GM23338 (cell line): ENCODE measurements around the gene KIF4A. TPM values are rescaled to one million over a fixed set of nuclear protein-coding genes. Genes with fewer than 3 reads are reported as not detected.

Experiments used
- ATAC-seq: fragments of 200-7000 bp; cut with Tn5 transposase; 3 replicates; pipeline ENCODE4 v1.9.1; 2020
- DNase-seq: peaks from one replicate; pipeline ENCODE4 v3.0.0-alpha.2; 2015; ENCODE audit warnings: low spot score
- H2AFZ ChIP-seq: fragments of 200-600 bp; sonication (generic); 2 replicates; pipeline ENCODE4 v1.8.0; 2016; ENCODE audit warnings: antibody characterized with exemption, mild to moderate bottlenecking, moderate library complexity
- H3F3A ChIP-seq: fragments of 200-600 bp; sonication (generic); replicated peaks from 2 replicates; pipeline ENCODE4 v1.8.0; 2017; ENCODE audit warnings: antibody characterized with exemption, mixed run types, low read depth
- H3K27ac ChIP-seq: fragments of 200-600 bp; sonication (generic); 2 replicates; pipeline ENCODE4 v1.6.1; 2016; ENCODE audit warnings: low read depth
- H3K27me3 ChIP-seq: fragments of 200-600 bp; sonication (generic); 2 replicates; pipeline ENCODE4 v1.8.0; 2016; ENCODE audit warnings: mild to moderate bottlenecking, mixed run types, moderate library complexity; ENCODE audit not compliant: insufficient read depth
- H3K36me3 ChIP-seq: fragments of 200-600 bp; sonication (generic); 2 replicates; pipeline ENCODE4 v1.8.0; 2016; ENCODE audit warnings: mild to moderate bottlenecking; ENCODE audit not compliant: insufficient read depth
- H3K4me1 ChIP-seq: fragments of 200-600 bp; sonication (generic); 2 replicates; pipeline ENCODE4 v1.8.0; 2016; ENCODE audit warnings: mild to moderate bottlenecking, moderate library complexity; ENCODE audit not compliant: insufficient read depth
- H3K4me2 ChIP-seq: fragments of 200-600 bp; sonication (generic); 2 replicates; pipeline ENCODE4 v1.7.1; 2017; ENCODE audit warnings: mixed run types
- H3K4me3 ChIP-seq: fragments of 200-600 bp; sonication (generic); 2 replicates; pipeline ENCODE4 v1.6.1; 2016; ENCODE audit warnings: mixed run types
- H3K79me2 ChIP-seq: fragments of 200-600 bp; sonication (generic); replicated peaks from 2 replicates; pipeline ENCODE4 v1.8.0; 2017; ENCODE audit warnings: mild to moderate bottlenecking; ENCODE audit not compliant: insufficient read depth
- H3K9me2 ChIP-seq: fragments of 200-600 bp; sonication (generic); 2 replicates; pipeline ENCODE4 v1.8.0; 2017; ENCODE audit not compliant: insufficient read depth
- H4K20me1 ChIP-seq: fragments of 200-600 bp; sonication (generic); replicated peaks from 2 replicates; pipeline ENCODE4 v1.8.0; 2017; ENCODE audit warnings: mild to moderate bottlenecking; ENCODE audit not compliant: insufficient read depth
- H3K27ac Mint-ChIP-seq: 2 replicates; pipeline ENCODE4 v1.8.0; 2020; ENCODE audit warnings: inconsistent platforms, mild to moderate bottlenecking, moderate library complexity, mixed read lengths
- H3K27me3 Mint-ChIP-seq: 3 replicates; pipeline ENCODE4 v1.8.0; 2022; ENCODE audit warnings: low read depth, mild to moderate bottlenecking, moderate library complexity, mixed read lengths, inconsistent platforms; ENCODE audit not compliant: insufficient read depth, poor library complexity
- H3K36me3 Mint-ChIP-seq: 3 replicates; pipeline ENCODE4 v1.8.0; 2021; ENCODE audit warnings: low read depth, mild to moderate bottlenecking, inconsistent platforms, moderate library complexity, mixed read lengths
- H3K4me1 Mint-ChIP-seq: 3 replicates; pipeline ENCODE4 v1.8.0; 2020; ENCODE audit warnings: mild to moderate bottlenecking, inconsistent platforms, mixed read lengths
- H3K4me3 Mint-ChIP-seq: 3 replicates; pipeline ENCODE4 v1.8.0; 2021; ENCODE audit warnings: moderate library complexity, mild to moderate bottlenecking, inconsistent platforms, mixed read lengths
- H3K9me3 Mint-ChIP-seq: 3 replicates; pipeline ENCODE4 v1.8.0; 2020; ENCODE audit warnings: moderate library complexity, mild to moderate bottlenecking, inconsistent platforms, mixed read lengths
- CREB1 ChIP-seq: fragments of 250-450 bp; sonication (Bioruptor Pico); IDR thresholded peaks from 2 replicates; pipeline ENCODE4 v1.5.0; 2020; ENCODE audit warnings: low read depth, mild to moderate bottlenecking, moderate library complexity
- CTCF ChIP-seq, 2 experiments: fragments of 200-600 bp in 1 of 2; sonication (generic) in 1 of 2; conservative IDR thresholded peaks; 2 replicates each; pipeline versions ENCODE4 v1.5.1 to v1.6.1; 2016 to 2017; ENCODE audit warnings: antibody characterized with exemption in 2 of 2, low read depth in 2 of 2, mild to moderate bottlenecking in 2 of 2, moderate library complexity in 1 of 2
- ETS1 ChIP-seq: IDR thresholded peaks from 2 replicates; pipeline ENCODE4 v1.6.1; 2016; ENCODE audit warnings: antibody characterized with exemption
- EZH2 ChIP-seq: fragments of 200-600 bp; sonication (generic); IDR thresholded peaks from one replicate; pipeline ENCODE4 v1.8.0; 2017; ENCODE audit warnings: antibody characterized with exemption, mild to moderate bottlenecking, low read depth; ENCODE audit not compliant: unreplicated experiment
- EZH2phosphoT487 ChIP-seq: fragments of 200-600 bp; sonication (generic); IDR thresholded peaks from one replicate; pipeline ENCODE4 v1.8.1; 2018; ENCODE audit warnings: antibody characterized with exemption; ENCODE audit not compliant: unreplicated experiment
- JUNB ChIP-seq: IDR thresholded peaks from one replicate; pipeline ENCODE4 v1.6.1; 2016; ENCODE audit warnings: antibody characterized with exemption; ENCODE audit not compliant: unreplicated experiment
- NANOG ChIP-seq: IDR thresholded peaks from 2 replicates; pipeline ENCODE4 v1.6.1; 2016; ENCODE audit warnings: antibody characterized with exemption, borderline replicate concordance
- POLR2AphosphoS5 ChIP-seq: IDR thresholded peaks from 2 replicates; pipeline ENCODE4 v1.6.1; 2016; ENCODE audit warnings: antibody characterized with exemption, low read depth
- STAT1 ChIP-seq: IDR thresholded peaks from one replicate; pipeline ENCODE4 v1.6.1; 2016; ENCODE audit warnings: antibody characterized with exemption; ENCODE audit not compliant: unreplicated experiment
- ZNF114 ChIP-seq: fragments of 250-450 bp; sonication (Bioruptor Pico); IDR thresholded peaks from 2 replicates; pipeline ENCODE4 v1.5.0; 2020; ENCODE audit warnings: mild to moderate bottlenecking, moderate library complexity
- ZNF331 ChIP-seq: fragments of 250-450 bp; sonication (Bioruptor Pico); IDR thresholded peaks from 2 replicates; pipeline ENCODE4 v1.5.0; 2020; ENCODE audit warnings: low read depth, mild to moderate bottlenecking, moderate library complexity
- ZNF462 ChIP-seq: fragments of 250-450 bp; sonication (Bioruptor Pico); IDR thresholded peaks from 2 replicates; pipeline ENCODE4 v1.5.0; 2020; ENCODE audit warnings: mild to moderate bottlenecking, moderate library complexity
- polyA plus RNA-seq: library from polyadenylated mRNA; unstranded; fragments of >200 nt; fragmentation: Nextera tagmentation; extraction: Ambion mirVana; gene quantifications from 2 replicates; pipeline ENCODE4 v1.2.1, GENCODE V29; 2016
- total RNA-seq: library from RNA; depleted of rRNA; stranded (reverse); fragments of >200 nt; shearing (Covaris generic); gene quantifications from 2 replicates; pipeline ENCODE4 v1.2.3, GENCODE V29; 2014
- TF ChIP-seq, protein P1 (sequence below): IDR thresholded peaks from one replicate; pipeline ENCODE4 v1.6.1; 2018; ENCODE audit warnings: antibody characterized with exemption; ENCODE audit not compliant: unreplicated experiment

The KIF4A gene
- total and polyA plus RNA-seq, 2 experiments from 2014 or later: 21.5 to 27.6 TPM

DNA sequence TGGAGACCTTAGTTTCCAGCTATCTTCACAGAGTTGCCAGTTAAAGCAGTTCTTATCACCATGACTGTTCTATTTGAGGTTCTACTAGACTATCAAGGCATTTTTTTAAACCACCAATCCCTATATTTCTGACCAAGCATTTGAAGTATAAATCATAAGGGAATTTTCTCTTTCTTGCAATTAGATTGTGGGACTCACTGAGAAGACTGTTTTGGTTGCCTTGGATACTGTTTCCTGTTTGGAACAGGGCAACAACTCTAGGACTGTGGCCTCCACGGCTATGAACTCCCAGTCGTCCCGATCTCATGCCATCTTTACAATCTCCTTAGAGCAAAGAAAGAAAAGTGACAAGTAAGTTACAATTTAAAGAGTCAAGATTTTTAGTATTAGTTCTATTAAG, 11.8 kb downstream of the KIF4A start:
- H3K27ac ChIP-seq: no peak overlapping the region
- H3K36me3 Mint-ChIP-seq: peaks cover 51% of the 10 kb centered on the region
- ATAC-seq (no peak), DNase-seq (no peak)
- H3K27me3 ChIP-seq: no peaks in the 10 kb centered on the region
- H3K9me2 ChIP-seq: no peaks in the 10 kb centered on the region
- H3K27ac Mint-ChIP-seq: no peak overlapping the region
- TF ChIP-seq NANOG: no peak
- TF ChIP-seq ETS1: no peak
- no peak for TF ChIP-seq EZH2phosphoT487
- no peak for TF ChIP-seq POLR2AphosphoS5
- TF ChIP-seq EZH2: no peak
- TF ChIP-seq, protein P1, sequence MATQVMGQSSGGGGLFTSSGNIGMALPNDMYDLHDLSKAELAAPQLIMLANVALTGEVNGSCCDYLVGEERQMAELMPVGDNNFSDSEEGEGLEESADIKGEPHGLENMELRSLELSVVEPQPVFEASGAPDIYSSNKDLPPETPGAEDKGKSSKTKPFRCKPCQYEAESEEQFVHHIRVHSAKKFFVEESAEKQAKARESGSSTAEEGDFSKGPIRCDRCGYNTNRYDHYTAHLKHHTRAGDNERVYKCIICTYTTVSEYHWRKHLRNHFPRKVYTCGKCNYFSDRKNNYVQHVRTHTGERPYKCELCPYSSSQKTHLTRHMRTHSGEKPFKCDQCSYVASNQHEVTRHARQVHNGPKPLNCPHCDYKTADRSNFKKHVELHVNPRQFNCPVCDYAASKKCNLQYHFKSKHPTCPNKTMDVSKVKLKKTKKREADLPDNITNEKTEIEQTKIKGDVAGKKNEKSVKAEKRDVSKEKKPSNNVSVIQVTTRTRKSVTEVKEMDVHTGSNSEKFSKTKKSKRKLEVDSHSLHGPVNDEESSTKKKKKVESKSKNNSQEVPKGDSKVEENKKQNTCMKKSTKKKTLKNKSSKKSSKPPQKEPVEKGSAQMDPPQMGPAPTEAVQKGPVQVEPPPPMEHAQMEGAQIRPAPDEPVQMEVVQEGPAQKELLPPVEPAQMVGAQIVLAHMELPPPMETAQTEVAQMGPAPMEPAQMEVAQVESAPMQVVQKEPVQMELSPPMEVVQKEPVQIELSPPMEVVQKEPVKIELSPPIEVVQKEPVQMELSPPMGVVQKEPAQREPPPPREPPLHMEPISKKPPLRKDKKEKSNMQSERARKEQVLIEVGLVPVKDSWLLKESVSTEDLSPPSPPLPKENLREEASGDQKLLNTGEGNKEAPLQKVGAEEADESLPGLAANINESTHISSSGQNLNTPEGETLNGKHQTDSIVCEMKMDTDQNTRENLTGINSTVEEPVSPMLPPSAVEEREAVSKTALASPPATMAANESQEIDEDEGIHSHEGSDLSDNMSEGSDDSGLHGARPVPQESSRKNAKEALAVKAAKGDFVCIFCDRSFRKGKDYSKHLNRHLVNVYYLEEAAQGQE: no peak
- no peak for TF ChIP-seq STAT1
- no peak for TF ChIP-seq CREB1
- no peak for TF ChIP-seq ZNF462 (CRISPR knock-in tag)
- TF ChIP-seq JUNB: no peak
- TF ChIP-seq CTCF (conservative IDR thresholded peaks at IDR 0.05; ENCODE audit: low read depth in 2 of 2): no peak
- no peak for TF ChIP-seq ZNF114 (CRISPR knock-in tag)
- TF ChIP-seq ZNF331 (CRISPR knock-in tag): no peak
- no peaks in the 10 kb centered on the region; the same call in 1 of the 2 replicates for H3K79me2 ChIP-seq
- H3K27me3 Mint-ChIP-seq: peaks cover 1% of the 10 kb centered on the region
- no peak overlapping the region for H3K4me2 ChIP-seq
- H3K4me3 ChIP-seq: no peak overlapping the region
- H3K4me3 Mint-ChIP-seq: no peak overlapping the region
- no peaks in the 10 kb centered on the region for H3K9me3 Mint-ChIP-seq
- no peaks in the 10 kb centered on the region for H3K4me1 Mint-ChIP-seq
- no peaks in the 10 kb centered on the region for H3K4me1 ChIP-seq
- H4K20me1 ChIP-seq: no peaks in the 10 kb centered on the region; the same call in 1 of the 2 replicates
- no peak overlapping the region for H2AFZ ChIP-seq
- no peaks in the 10 kb centered on the region for H3F3A ChIP-seq
- H3K36me3 ChIP-seq: peaks cover 16% of the 10 kb centered on the region
